ENCODE results near the gene TCERG1L.
"Not testable (repeated sequence)": the region's sequence is repeated elsewhere in the genome, so short reads cannot be mapped to it uniquely, and the experiment has no call there.

- TF ChIP-seq, protein P1, sequence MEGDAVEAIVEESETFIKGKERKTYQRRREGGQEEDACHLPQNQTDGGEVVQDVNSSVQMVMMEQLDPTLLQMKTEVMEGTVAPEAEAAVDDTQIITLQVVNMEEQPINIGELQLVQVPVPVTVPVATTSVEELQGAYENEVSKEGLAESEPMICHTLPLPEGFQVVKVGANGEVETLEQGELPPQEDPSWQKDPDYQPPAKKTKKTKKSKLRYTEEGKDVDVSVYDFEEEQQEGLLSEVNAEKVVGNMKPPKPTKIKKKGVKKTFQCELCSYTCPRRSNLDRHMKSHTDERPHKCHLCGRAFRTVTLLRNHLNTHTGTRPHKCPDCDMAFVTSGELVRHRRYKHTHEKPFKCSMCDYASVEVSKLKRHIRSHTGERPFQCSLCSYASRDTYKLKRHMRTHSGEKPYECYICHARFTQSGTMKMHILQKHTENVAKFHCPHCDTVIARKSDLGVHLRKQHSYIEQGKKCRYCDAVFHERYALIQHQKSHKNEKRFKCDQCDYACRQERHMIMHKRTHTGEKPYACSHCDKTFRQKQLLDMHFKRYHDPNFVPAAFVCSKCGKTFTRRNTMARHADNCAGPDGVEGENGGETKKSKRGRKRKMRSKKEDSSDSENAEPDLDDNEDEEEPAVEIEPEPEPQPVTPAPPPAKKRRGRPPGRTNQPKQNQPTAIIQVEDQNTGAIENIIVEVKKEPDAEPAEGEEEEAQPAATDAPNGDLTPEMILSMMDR (IDR thresholded peaks at IDR 0.05; ENCODE audit: poor library complexity, severe bottlenecking) = not testable (repeated sequence)
- TF ChIP-seq EZH2 (IDR thresholded peaks at IDR 0.05; ENCODE audit: borderline replicate concordance, insufficient read depth, low read length, poor library complexity, severe bottlenecking); RAD21 (conservative IDR thresholded peaks at IDR 0.05); EP300 (conservative IDR thresholded peaks at IDR 0.05; ENCODE audit: poor library complexity, severe bottlenecking); MXI1 (conservative IDR thresholded peaks at IDR 0.05; ENCODE audit: poor library complexity, severe bottlenecking); POLR2AphosphoS5 (IDR thresholded peaks at IDR 0.05); SMC3 (conservative IDR thresholded peaks at IDR 0.05; ENCODE audit: poor library complexity); TAF1 (IDR thresholded peaks at IDR 0.05; ENCODE audit: low read depth): not testable (repeated sequence)
- TF ChIP-seq, protein P2, sequence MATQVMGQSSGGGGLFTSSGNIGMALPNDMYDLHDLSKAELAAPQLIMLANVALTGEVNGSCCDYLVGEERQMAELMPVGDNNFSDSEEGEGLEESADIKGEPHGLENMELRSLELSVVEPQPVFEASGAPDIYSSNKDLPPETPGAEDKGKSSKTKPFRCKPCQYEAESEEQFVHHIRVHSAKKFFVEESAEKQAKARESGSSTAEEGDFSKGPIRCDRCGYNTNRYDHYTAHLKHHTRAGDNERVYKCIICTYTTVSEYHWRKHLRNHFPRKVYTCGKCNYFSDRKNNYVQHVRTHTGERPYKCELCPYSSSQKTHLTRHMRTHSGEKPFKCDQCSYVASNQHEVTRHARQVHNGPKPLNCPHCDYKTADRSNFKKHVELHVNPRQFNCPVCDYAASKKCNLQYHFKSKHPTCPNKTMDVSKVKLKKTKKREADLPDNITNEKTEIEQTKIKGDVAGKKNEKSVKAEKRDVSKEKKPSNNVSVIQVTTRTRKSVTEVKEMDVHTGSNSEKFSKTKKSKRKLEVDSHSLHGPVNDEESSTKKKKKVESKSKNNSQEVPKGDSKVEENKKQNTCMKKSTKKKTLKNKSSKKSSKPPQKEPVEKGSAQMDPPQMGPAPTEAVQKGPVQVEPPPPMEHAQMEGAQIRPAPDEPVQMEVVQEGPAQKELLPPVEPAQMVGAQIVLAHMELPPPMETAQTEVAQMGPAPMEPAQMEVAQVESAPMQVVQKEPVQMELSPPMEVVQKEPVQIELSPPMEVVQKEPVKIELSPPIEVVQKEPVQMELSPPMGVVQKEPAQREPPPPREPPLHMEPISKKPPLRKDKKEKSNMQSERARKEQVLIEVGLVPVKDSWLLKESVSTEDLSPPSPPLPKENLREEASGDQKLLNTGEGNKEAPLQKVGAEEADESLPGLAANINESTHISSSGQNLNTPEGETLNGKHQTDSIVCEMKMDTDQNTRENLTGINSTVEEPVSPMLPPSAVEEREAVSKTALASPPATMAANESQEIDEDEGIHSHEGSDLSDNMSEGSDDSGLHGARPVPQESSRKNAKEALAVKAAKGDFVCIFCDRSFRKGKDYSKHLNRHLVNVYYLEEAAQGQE (IDR thresholded peaks at IDR 0.05; ENCODE audit: borderline replicate concordance) = not testable (repeated sequence)
Measured at GRCh38 chr10:131152456-131152855, 159.1 kb downstream of the TCERG1L start.
